Hypothalamus (tissue), 51 donors: ENCODE data around the gene SELPLG.
"Not testable (repeated sequence)": the region's sequence is repeated elsewhere in the genome, so short reads cannot be mapped to it uniquely, and the experiment has no call there.

Source experiments
- DNase-seq, 51 donors: peaks; one replicate each; lab custom pipeline; 2025; lab: John Stamatoyannopoulos, UW

The SELPLG gene

DNA sequence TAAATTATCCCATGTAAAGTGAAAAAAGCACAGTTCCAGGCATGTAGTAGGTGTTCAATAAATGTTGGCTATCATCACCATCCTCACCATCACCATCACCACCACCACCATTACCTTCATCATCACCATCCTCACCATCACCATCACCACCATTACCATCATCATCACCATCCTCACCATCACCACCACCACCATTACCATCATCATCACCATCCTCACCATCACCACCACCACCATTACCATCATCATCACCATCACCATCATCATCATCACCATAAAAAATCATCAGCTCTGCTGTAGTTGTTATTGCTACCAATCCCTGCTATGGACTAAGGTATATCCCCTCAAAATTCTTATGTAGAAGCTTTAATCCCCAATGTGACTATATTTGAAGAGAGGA, 56.2 kb downstream of the SELPLG start:
- no peak for DNase-seq

DNA sequence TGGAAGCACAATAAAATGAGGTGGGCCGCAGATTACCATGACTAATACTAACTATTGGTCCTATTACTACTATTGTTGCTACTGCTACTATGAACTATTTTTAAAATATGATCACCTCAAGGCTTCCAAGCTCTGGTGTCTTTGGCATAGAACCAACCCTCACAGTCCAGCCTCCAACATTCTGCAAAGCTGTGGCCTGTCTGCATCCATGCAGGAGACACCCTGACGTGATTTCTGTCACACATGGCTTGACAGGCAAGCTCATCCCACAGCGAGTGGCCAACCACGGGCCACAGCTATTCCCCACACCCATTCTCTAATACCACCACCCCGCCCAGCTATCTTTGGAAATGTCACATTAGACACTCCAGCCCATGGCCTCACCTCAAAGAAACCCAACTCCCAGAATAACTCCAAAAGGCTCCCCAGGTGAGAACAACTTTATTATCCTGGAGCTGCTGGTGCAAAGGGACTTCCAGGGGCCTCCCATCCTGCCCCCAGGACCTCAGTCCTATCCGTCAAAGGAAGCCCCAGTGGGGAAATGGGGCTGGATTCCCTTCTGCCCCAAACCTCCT, 56.9 kb downstream of the SELPLG start:
- no peak for DNase-seq

DNA sequence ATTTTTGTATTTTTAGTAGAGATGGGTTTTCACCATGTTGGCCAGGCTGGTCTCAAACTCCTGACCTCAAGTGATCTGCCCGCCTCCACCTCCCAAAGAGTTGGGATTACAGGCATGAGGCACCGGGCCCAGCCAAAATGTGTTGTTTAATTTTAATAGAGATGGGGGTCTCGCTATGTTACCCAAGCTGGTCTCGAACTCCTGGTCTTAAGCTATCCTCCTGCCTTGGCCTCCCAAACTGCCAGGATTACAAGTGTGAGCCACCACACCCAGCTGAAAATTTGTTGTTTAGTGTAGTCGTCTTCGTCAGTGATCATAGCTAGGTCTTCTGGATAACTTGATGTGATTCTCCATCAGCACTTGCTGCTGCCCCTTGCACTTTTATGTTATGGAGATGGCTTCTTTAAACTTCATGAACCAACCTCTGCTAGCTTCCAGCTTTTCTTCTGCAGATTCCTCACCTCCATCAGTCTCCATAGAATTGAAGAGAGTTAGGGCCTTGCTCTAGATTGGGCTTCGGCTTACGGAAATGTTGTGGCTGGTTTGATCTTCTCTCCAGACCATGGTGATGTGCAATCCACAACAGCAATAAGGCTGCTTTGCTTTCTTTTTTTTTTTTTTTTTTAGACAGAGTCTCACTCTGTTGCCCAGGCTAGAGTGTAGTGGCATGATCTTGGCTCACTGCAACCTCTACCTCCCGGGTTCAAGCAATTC, 58.3 kb downstream of the SELPLG start:
- no peak for DNase-seq

DNA sequence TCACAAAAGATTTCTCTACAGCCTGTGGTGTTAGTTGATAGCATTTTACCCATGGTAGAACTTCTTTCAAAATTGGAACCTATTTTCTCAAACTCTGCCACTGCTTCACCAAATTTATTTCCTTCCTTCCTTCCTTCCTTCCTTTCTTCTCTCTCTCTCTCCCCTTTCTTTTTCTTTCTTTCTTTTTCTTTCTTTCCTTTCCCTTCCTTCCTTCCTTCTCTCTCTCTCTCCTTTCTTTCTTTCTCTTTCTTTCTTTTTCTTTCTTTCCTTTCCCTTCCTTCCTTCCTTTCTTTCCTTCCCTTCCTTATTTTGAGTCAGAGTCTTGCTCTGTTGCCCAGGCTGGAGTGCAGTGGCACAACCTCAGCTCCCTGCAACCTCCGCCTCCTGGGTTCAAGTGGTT, 59.4 kb downstream of the SELPLG start:
- DNase-seq, result not testable (repeated sequence)

DNA sequence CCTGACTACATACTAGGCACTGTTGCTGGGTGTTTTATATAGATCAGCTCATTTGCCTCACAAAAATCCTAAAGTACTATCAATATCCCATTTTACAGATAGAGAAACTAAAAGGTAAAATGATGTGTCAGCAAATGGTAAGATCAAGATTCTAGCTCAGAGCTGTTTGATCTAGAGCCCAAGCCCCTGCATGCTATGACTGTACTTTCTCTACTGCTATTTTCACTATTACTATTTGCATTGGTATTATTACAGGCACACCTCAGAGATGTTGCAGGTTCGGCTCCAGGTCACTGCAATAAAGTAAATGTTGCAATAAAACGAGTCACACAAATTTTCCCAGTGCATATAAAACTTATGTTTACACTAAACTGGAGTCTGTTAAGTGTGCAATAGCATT, 60.4 kb downstream of the SELPLG start:
- DNase-seq, result no peak

DNA sequence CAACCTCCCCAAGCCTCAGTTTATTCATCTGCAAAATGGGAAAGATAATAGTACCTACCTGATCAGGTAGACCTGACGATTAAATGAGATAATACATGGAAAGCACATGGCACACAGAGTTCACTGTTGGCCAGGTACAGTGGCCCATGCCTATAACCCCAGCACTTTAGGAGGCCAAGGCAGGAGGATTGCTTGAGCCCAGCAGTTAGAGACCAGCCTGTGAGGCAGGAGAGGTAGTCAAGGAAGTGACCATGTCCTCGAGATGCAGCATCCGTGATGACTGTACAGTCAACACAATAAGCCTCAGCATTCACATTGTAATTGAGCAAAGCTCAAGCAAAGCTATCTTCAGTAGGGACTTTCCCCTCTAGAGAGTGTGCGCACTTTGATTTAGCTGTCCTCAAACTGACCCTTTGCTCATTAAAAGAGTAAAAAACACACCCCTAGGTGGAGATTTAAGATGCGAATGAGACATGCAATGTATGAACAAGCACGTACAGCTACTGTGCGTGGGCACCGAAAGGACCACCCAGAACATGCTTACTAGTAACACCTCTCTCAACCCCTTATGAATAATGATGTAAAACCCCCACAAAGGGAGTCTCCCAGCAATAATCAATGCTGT, 61.4 kb downstream of the SELPLG start:
- DNase-seq, result no peak
